ENCODE results near the gene PRKN. TPM values are rescaled to one million over a fixed set of nuclear protein-coding genes. Genes with fewer than 3 reads are reported as not detected.
"Not testable (repeated sequence)": the region's sequence is repeated elsewhere in the genome, so short reads cannot be mapped to it uniquely, and the experiment has no call there.

PRKN gene
- total RNA-seq, 6 experiments from 2014 or later, result 0.32 TPM; not detected in 5

DNA sequence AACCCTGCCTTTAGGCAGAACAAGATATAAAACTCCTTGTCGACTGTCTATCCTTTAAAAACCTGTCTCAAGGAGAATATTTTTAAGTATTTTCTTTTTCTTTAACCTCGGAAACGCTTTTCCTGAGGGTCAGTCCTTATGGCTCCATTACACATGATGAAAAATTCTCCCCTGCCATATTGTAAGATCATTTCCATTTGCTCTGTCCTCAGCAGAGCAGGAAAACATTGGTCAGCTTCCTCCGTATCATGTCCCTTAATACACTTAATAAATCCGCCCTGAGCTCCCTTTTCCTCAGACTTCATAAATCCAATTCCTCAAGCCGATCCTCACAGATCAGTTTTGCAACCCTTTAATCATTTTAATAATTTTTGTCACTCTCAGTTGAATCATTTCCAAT, 1219.2 kb downstream of the PRKN start:
- DNase-seq, result no peak
- Mint-ChIP-seq H3K4me3 (no peak overlapping the region), H3K27me3 (ENCODE audit: insufficient read depth) (no peaks in the 10 kb centered on the region; the same call in 1 of the 2 replicates), H3K27ac (no peak overlapping the region), H3K4me1 (ENCODE audit: low read depth) (no peaks in the 10 kb centered on the region), H3K36me3 (ENCODE audit: low read depth) (peaks cover 13% of the 10 kb centered on the region), H3K9me3 (peaks cover 43% of the 10 kb centered on the region)
- TF ChIP-seq, protein P1, sequence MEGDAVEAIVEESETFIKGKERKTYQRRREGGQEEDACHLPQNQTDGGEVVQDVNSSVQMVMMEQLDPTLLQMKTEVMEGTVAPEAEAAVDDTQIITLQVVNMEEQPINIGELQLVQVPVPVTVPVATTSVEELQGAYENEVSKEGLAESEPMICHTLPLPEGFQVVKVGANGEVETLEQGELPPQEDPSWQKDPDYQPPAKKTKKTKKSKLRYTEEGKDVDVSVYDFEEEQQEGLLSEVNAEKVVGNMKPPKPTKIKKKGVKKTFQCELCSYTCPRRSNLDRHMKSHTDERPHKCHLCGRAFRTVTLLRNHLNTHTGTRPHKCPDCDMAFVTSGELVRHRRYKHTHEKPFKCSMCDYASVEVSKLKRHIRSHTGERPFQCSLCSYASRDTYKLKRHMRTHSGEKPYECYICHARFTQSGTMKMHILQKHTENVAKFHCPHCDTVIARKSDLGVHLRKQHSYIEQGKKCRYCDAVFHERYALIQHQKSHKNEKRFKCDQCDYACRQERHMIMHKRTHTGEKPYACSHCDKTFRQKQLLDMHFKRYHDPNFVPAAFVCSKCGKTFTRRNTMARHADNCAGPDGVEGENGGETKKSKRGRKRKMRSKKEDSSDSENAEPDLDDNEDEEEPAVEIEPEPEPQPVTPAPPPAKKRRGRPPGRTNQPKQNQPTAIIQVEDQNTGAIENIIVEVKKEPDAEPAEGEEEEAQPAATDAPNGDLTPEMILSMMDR (IDR thresholded peaks at IDR 0.05), result no peak

DNA sequence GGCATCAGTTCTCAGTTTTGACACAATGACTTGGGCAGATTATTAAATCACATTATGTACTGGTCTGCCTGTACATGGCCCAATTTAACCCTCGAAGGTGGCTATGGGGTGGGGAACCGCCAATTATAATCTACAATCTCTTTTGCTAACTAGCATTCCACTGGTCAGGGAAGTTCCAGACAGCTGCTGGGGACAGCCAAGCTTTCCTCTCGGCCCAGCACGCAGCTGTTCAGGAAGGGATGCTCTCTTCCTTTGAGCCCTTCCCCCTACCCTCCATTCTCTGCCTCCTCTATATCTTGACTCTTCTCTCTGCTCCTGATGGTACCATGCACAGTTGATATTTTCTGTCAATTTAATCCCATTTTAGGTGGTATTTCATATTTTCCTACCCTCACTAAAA, 1220.2 kb downstream of the PRKN start:
- peaks cover 13% of the 10 kb centered on the region for H3K36me3 Mint-ChIP-seq (ENCODE audit: low read depth)
- TF ChIP-seq, protein P1 (IDR thresholded peaks at IDR 0.05), result no peak
- no peak for DNase-seq
- H3K27ac Mint-ChIP-seq, result no peak overlapping the region
- H3K27me3 Mint-ChIP-seq (ENCODE audit: insufficient read depth), result no peaks in the 10 kb centered on the region
- no peaks in the 10 kb centered on the region for H3K4me1 Mint-ChIP-seq (ENCODE audit: low read depth)
- peaks cover 46% of the 10 kb centered on the region for H3K9me3 Mint-ChIP-seq
- no peak overlapping the region for H3K4me3 Mint-ChIP-seq

DNA sequence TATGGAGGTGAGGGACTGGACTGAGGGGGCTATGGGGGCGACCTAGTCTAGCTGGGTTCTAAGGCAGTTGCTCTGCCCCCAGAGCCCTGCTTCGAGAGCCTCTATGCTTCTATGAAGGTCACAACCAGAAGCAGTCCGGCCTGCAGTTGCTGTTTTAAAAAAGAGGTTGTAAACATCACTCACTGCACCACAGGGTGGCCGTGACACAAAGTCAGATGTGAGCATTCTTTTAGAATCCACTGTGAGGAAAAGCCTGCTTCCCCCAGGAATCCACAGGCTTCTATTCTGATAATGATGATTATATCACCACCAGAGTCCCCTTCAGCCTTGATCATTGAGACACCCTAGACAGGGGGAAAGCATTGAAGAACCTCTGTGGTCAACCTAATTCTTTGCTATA, 1224.0 kb downstream of the PRKN start:
- TF ChIP-seq, protein P1 (IDR thresholded peaks at IDR 0.05), result no peak
- Mint-ChIP-seq H3K4me3 (no peak overlapping the region), H3K27me3 (ENCODE audit: insufficient read depth) (no peaks in the 10 kb centered on the region; the same call in 1 of the 2 replicates), H3K36me3 (ENCODE audit: low read depth) (peaks cover 8% of the 10 kb centered on the region; the same call in 1 of the 2 replicates), H3K27ac (no peak overlapping the region), H3K9me3 (peaks cover 46% of the 10 kb centered on the region), H3K4me1 (ENCODE audit: low read depth) (no peaks in the 10 kb centered on the region)
- no peak for DNase-seq

DNA sequence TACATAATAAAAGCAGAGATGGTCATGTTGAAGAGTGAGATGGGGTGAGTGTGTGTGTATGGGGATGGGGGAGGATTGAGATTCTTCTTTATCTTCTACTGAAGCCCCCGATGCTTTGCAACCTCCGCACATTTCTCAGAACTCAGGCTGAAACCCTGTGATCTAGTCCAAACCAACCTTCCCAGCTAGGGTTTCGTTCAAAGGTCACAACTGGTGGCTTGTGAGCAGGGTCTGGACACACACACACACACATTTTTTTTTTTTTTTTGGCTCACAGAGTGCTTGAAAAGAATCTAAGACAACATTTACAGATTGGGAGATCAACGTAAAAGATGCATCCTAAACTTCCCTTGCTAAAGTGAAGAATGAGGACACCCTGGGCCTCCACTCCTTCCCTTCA, 1228.7 kb downstream of the PRKN start:
- H3K27me3 Mint-ChIP-seq (ENCODE audit: insufficient read depth), result no peaks in the 10 kb centered on the region; the same call in 1 of the 2 replicates
- no peaks in the 10 kb centered on the region for H3K36me3 Mint-ChIP-seq (ENCODE audit: low read depth)
- no peak for DNase-seq
- H3K27ac Mint-ChIP-seq, result no peak overlapping the region
- H3K4me3 Mint-ChIP-seq, result no peak overlapping the region
- H3K9me3 Mint-ChIP-seq, result peaks cover 59% of the 10 kb centered on the region
- H3K4me1 Mint-ChIP-seq (ENCODE audit: low read depth), result no peaks in the 10 kb centered on the region
- TF ChIP-seq, protein P1 (IDR thresholded peaks at IDR 0.05), result no peak

DNA sequence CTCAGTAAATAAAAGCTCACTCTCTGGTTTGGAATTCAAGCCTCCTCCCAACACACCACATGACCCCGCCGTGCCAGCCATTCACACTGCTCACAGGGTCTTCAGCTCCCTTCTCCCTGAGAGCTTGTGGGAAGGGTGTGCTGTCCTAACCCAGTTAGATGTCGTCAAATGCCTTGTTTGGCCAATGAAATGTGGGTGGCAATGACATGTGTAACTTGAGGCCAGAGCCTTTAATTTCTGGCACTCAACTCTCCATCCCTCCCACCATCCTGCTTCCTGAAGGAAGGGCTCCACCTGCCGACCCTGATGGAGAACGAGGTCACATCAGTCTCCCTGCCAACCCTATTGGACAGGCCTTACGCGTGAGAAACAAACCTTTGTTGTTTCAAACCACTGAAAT, 1229.2 kb downstream of the PRKN start:
- H3K4me1 Mint-ChIP-seq (ENCODE audit: low read depth), result no peaks in the 10 kb centered on the region
- H3K27ac Mint-ChIP-seq, result no peak overlapping the region
- TF ChIP-seq, protein P1 (IDR thresholded peaks at IDR 0.05), result no peak
- H3K27me3 Mint-ChIP-seq (ENCODE audit: insufficient read depth), result no peaks in the 10 kb centered on the region; the same call in 1 of the 2 replicates
- no peak for DNase-seq
- no peaks in the 10 kb centered on the region for H3K36me3 Mint-ChIP-seq (ENCODE audit: low read depth)
- peaks cover 58% of the 10 kb centered on the region for H3K9me3 Mint-ChIP-seq
- no peak overlapping the region for H3K4me3 Mint-ChIP-seq

DNA sequence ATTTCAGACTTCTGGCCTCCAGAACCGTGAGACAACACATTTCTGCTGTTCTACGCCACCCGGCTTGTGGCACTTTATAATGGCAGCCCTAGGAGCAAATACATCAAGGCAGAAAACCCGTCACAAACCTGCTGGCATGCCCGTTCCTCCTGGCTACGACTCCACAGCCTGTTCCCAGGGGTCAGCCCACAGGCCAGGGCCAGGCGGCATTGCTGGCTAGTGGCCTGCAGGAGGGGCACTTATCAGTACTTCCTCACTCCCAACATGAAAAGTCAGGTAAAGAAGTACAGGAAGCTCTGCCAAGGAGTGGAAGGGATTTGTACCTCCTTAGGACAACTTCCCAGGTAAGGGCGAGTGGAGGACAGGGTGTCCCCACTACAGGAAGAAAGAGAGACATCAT, 1230.6 kb downstream of the PRKN start:
- TF ChIP-seq, protein P1 (IDR thresholded peaks at IDR 0.05), result no peak
- Mint-ChIP-seq H3K4me1 (ENCODE audit: low read depth) (no peaks in the 10 kb centered on the region), H3K27ac (no peak overlapping the region), H3K27me3 (ENCODE audit: insufficient read depth) (no peaks in the 10 kb centered on the region; the same call in 1 of the 2 replicates), H3K4me3 (no peak overlapping the region), H3K9me3 (peaks cover 48% of the 10 kb centered on the region), H3K36me3 (ENCODE audit: low read depth) (no peaks in the 10 kb centered on the region)
- no peak for DNase-seq

DNA sequence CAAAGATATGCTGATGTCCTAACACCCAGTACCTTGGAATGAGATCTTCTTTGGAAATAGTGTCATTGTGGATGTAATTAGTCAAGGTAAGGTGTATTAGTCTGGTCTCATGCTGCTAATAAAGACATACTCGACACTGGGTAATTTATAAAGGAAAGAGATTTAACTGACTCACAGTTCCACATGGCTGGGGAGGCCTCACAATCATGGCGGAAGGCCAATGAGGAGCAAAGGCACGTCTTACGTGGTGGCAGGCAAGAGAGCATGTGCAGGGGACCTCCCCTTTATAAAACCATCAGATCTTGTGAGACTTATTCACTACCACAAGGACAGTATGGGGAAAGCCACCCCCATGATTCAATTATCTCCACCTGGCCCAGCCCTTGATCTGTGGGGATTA, 1231.3 kb downstream of the PRKN start:
- not testable (repeated sequence) for H3K27ac Mint-ChIP-seq; DNase-seq; H3K36me3 Mint-ChIP-seq (ENCODE audit: low read depth); H3K4me3 Mint-ChIP-seq; H3K27me3 Mint-ChIP-seq (ENCODE audit: insufficient read depth); H3K4me1 Mint-ChIP-seq (ENCODE audit: low read depth)
- peaks cover 45% of the 10 kb centered on the region for H3K9me3 Mint-ChIP-seq
